T follicular helper cell (primary cell): ENCODE measurements around the gene CD93.

Source experiments
- DNase-seq: peaks from one replicate; pipeline ENCODE4 v3.0.0-alpha.2; 2020; ENCODE audit warnings: low read depth

The CD93 gene

DNA sequence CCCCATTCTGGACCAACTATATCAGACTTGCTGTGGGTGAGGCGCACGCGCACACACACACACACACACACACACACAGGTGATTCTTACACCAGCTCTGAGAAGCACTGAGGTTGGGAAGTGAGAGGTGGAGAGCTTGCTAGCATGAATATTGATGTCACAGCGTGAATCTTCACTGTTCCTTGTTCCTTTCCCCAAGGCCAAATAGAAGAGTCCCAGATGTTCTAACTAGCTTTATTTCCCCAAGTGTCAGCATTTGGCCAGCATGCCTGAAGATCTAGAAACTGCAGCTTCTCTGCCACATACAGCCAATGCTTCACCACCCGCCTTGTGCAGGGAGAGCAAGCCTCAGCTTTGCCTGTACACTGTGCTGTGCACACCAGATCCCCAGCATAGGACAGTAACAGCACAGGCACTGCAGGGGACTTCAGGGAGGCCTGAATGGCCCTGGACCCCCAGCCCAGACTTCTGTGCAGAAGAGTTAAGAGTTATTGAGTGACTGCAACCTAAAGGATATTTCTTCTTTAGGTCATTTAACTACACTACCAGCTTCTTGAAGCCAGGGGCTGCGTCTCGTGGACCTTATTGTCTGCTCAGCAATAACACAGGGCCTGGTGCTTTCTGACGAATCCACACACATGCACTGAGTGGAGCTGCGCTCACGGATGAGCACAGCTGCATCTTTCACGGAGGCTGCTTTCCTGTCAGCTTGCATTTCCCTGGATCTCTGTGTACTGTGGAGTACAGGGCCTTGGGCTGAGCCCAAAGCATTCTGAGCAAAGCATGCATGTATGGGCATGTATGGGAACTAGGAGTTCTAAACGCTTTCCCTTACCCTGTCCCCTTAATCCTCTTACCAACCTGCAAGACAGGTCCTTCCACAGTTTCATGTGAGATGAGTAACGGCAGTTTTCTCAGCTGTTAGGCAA is 13.9 kb upstream of the CD93 start:
- DNase-seq: no peak

DNA sequence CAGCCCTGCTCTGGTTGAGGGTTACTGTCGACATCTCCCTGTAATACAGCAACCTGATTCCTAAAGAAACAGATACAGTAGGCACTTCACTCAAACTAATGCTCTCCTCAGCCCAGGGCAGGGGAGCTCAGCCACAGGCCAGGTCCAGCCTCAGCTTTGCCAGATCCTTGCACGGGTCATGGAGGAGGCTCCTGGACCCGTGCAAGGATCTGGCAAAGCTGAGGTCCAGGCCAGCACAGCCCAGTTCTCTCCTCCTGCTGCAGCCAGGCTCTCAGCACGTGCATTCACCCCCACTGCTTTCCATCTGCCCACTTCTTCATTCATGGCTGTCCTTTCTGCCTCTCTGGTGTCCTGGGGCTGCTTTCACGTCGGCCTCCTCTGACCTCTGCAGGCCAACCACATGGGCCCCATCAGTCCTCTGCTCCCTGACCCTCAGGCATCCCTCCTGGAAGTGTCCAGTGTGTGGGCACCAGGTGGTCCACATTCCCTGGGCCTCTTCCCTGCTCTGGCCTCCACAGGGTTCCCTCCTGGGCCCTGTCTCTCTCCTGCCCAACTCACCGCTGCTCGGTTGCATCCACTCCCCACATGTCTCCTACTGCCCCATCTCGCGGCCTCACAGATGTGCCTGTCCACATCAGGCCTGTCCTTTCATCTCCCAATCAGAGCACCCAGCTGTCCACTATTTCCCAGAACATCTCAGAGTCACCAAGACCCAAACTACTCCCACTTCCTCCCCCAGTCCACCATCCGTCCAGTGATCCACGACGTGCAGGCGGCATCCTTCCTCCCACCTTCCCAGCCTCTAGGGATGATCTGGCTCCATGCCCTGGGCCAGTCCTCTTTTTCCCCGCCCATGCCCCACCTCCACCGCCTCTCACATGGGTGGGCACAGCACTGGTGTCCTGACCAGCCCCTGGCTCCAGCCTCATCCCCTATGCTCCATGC is 11.8 kb upstream of the CD93 start:
- DNase-seq: no peak

GRCh38 chr20:23096986-23097520 is 10.9 kb upstream of the CD93 start:
- no peak for DNase-seq

GRCh38 chr20:23096097-23096496 is 10.0 kb upstream of the CD93 start:
- DNase-seq: no peak

GRCh38 chr20:23095499-23095898 is 9.4 kb upstream of the CD93 start:
- DNase-seq: no peak

- no peak for DNase-seq
Observed at GRCh38 chr20:23094927-23095326, 8.8 kb upstream of the CD93 start.

- DNase-seq: no peak
Observed at GRCh38 chr20:23094213-23094896, 8.2 kb upstream of the CD93 start.

DNA sequence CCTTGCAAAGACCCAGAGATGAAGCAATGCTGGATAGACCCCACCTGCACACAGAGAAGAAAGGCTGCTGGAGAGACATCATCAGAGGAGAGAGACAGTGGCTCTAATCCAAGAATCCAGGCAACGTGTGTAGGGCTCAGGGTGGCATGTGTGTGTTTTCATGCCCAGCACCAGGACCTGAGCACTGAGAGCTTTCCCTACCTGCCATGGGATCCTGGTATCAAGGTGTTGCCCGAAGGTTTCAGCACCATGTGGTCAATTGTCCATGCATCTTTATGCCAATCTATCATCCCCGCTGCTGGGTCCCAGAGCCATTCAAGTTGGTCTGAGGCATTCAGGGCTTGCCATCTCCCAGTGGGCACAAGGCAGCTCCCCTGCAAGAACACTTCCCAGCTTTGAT is 7.5 kb upstream of the CD93 start:
- no peak for DNase-seq

DNA sequence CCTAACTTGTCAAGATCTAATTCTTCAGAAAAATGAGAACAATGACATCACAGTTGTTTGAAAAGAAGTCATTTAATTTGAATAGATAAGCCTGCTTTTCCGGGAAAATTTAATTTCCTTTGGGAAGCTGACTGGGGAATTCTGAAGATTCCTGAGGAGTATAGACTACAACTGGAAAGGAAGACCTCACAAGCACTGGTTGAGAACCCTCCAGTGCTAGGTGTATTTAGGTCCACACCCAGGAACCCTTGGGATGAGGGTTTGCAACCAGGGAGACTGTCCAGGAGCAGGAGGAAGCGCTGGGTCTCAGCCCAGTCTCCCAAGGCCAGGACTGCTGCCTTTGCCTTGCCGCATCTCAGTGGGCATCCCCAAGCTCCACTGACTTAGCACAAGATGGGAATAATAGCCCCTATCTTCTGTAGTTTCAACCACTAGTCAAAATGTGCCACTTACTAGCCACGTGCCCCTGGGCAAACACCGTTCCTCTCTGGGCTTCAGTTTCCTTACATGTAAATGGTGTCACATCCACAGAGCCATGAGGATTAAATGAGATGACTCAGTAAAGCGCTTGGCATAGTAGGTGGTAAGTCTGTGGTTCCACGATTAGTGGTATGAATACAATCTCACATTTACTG is 6.9 kb upstream of the CD93 start:
- DNase-seq: no peak

- DNase-seq: no peak
Observed at GRCh38 chr20:23092384-23092756, 6.2 kb upstream of the CD93 start.

- DNase-seq: no peak
Observed at GRCh38 chr20:23091721-23092383, 5.7 kb upstream of the CD93 start.

DNA sequence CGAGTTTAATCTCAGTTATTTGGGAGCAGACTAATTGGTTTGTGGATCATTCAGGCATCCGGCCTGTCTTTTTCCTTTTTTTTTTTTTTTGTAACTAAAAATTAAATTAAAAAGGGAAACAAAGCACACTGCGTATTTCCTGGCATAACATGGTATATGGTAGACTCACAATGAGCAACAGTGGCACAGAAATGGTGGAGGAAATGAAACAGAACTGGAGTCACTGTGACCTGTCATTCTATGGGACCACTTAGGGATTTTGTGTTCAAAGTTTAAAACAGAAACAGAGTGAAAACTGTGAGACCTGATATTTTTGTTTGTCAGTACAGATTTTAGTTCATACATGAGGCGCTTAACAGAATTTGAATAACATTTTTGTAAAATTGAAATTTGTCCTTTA is 4.8 kb upstream of the CD93 start:
- DNase-seq: no peak

DNA sequence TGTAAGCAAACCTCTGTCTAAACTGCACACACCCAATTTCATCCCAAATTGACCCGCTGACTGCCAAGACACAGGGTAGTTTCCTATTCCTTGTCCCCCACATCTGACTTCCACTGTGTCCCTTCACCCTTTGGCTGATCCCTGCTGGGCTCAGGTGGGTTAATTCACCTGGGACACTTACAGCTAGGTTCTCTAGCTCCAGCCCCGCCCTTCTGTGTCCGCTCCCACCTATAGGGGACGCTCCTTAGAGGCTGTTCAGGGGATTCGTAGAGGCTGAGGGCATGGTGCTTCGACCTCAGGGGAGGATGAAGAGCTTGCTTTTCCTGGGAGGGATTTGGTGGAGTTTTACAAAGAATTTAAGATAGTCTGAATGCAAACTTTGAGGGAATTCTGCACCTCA is 4.0 kb upstream of the CD93 start:
- no peak for DNase-seq

- DNase-seq: no peak
Observed at GRCh38 chr20:23088866-23089265, 2.7 kb upstream of the CD93 start.

DNA sequence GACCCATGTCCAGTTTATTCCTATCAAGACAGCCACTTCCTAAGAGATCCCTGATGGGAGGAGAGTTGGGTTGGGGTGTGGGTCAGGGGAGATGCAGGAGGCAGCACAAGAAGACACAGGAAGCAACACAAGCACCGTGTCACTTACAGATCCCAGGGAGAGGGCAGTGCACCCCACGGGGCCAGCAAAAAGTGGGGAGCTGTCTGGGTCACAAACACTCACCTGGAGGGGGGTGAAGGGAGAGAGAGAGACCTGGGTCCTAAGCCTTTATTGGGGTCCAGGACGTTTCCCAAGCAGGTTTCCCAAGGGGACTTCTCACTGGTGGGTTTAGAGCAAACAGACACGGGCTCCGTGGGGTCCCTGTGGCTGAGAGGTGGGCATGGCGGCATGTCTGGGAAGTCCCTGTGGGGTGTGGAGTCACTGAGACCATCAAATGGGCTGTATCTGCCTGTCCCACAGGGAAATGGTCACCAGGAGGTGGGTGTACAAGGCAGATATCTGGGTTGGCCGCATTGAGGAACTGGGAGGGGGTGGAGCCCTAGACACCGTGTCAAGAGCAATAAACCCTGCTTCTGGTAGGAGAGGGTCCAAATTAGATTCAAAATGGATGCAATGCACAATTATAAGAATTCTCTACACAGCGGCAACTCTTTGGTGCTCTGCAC is 1.6 kb upstream of the CD93 start:
- no peak for DNase-seq

GRCh38 chr20:23086931-23087411 is 847 bp upstream of the CD93 start:
- no peak for DNase-seq

- no peak for DNase-seq
Observed at GRCh38 chr20:23085436-23086055, 578 bp downstream of the CD93 start.

- DNase-seq: no peak
Observed at GRCh38 chr20:23084845-23085365, 1.2 kb downstream of the CD93 start.

- DNase-seq: no peak
Observed at GRCh38 chr20:23084282-23084844, 1.8 kb downstream of the CD93 start.
